ENCODE data around the gene PHLDB2.

Gene PHLDB2

GRCh38 chr3:111874177-111874820 lies 15.2 kb downstream of the PHLDB2 start:
- in situ Hi-C loops (cut with HindIII; ENCODE audit: low sequenced_read_pairs) = no loop called here

DNA sequence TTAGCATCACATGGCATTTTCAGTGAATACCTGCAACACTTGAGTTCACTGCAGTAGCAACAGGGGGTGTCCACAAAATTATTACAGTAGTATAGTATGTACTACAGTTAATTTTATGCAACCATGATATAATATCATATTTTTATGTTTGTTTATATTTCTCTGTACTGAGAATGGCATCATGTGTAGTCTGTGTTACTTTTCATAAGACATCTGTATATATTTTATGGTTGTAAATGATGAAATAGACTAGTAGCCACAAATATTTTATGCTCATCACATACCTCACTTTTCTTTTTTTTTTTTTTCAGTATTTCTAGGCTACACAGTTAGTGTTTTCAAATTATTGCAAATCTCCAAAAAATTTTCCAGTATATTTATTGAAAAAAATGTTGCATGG lies 22.4 kb downstream of the PHLDB2 start:
- in situ Hi-C loops (cut with HindIII; ENCODE audit: low sequenced_read_pairs) = no loop called here

DNA sequence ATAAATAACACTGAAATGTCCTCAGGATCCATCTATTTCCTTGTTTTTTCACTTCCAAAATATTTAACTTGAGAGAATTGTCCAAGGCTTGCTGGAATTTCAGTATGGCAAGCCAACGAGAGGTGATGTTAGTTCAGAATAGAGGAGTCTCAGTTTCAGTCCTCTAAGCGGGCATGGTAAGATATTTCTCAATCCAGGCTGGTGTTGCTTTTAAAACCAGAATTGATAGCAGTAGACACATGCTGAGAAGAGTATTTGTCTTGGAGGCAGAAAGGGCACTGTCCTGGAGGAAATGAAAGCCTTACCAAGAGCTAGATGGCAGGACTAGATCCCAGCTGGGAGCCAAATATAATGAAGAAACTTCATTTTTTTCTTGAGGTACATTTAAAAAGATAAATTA lies 23.1 kb downstream of the PHLDB2 start:
- in situ Hi-C loops (cut with HindIII; ENCODE audit: low sequenced_read_pairs) = no loop called here

GRCh38 chr3:111882799-111883198 lies 23.7 kb downstream of the PHLDB2 start:
- in situ Hi-C loops (cut with HindIII; ENCODE audit: low sequenced_read_pairs) = no loop called here

DNA sequence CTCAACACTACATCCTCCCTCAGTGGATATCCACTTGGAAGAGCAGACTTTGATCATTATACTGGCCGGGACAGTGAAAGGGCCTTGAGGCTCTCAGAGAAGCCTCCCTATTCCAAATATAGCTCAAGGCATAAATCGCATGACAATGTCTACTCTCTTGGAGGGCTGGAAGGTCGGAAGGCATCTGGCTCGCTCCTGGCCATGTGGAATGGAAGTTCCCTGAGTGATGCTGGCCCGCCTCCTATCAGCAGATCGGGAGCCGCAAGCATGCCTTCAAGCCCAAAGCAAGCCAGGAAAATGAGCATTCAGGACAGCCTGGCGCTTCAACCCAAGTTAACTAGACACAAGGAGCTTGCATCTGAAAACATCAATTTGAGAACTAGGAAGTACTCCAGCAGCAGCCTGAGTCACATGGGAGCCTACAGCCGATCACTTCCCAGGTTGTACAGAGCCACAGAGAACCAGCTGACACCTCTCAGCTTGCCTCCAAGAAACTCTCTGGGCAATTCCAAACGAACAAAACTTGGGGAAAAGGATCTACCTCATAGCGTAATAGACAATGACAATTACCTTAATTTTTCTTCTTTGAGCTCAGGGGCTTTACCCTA lies 25.4 kb downstream of the PHLDB2 start:
- in situ Hi-C loops (cut with HindIII; ENCODE audit: low sequenced_read_pairs) = no loop called here

DNA sequence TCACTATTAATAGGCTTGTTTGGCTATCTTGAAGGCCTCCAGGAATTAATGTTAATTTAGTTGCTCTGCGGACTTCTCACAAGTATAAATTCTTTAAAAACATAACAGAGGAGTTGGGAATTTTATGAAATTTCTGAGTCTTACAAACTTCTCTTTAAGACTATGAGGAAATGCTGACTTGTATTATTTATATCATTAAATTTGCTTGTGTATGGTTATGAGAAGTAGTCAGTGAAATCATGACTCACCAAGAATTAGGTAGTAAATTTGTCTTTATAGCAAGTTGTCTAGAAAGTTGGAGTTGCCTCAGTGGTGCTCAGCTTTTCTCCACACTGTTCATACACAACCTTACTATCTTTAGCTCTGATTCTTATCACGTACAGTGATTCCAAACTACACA lies 26.5 kb downstream of the PHLDB2 start:
- in situ Hi-C loops (cut with HindIII; ENCODE audit: low sequenced_read_pairs) = no loop called here

DNA sequence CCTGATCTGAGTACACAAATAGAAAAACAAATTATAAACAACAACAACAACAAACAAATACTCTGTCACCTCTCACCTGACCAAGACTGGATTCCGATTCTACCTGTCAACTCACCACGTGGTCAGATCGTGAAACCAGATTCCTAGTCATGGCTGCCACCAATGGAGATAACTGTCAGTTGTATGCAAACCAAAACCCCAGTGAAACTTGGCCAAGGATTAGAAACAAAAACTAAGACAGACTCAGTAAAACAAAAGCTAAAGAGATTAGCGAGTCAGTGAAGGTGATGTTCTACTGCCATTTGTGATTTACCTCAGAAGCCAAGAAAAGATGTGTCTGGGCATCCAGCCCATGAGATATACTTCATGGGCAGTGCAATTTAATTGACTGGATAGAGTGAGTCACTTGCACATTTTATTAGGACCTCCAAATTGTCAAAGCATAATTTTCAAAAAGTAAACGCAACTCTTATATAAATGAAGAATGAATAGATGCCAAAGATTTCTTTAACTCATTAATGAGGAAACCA lies 31.1 kb downstream of the PHLDB2 start:
- in situ Hi-C loops (cut with HindIII; ENCODE audit: low sequenced_read_pairs) = no loop called here

DNA sequence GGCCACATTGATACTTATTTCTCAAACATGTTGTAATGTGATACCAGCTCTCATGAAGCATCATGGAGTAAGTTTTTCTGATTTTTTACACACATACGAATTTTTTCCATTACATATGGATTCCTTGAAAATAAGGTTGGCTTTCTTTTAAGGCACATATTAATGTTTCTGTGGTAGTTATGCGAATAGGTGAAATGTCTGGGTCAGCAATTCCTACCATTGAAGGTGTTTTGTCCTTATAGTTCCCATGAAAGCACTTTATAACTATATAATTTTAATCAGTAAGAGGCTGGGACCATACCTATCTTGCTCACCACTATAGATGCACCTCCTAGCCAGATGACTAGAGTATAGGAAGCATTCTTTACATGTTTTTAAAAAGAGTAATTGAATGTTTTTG lies 33.0 kb downstream of the PHLDB2 start:
- in situ Hi-C loops (cut with HindIII; ENCODE audit: low sequenced_read_pairs) = no loop called here

- in situ Hi-C loops (cut with HindIII; ENCODE audit: low sequenced_read_pairs) = no loop called here
Observed at GRCh38 chr3:111895071-111895470, 36.0 kb downstream of the PHLDB2 start.

DNA sequence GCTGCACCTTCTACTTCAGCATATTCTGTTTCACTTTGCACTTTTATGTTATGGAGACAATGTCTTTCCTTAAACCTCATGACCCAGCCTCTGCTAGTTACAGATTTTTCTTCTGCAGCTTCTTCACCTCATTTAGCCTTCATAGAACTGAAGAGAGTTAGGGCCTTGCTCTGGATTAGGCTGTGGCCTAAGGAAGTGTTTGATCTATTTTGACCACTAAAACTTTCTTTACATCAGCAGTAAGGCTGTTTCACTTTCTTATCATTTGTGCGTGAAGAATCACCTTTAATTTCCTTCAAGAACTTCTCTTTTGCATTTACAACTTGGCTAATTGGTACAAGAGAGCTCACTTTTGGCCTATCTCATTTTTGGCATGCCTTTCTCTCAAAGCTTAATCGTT lies 40.9 kb downstream of the PHLDB2 start:
- in situ Hi-C loops (cut with HindIII; ENCODE audit: low sequenced_read_pairs) = no loop called here

- in situ Hi-C loops (cut with HindIII; ENCODE audit: low sequenced_read_pairs) = no loop called here
Observed at GRCh38 chr3:111901637-111902036, 42.6 kb downstream of the PHLDB2 start.

DNA sequence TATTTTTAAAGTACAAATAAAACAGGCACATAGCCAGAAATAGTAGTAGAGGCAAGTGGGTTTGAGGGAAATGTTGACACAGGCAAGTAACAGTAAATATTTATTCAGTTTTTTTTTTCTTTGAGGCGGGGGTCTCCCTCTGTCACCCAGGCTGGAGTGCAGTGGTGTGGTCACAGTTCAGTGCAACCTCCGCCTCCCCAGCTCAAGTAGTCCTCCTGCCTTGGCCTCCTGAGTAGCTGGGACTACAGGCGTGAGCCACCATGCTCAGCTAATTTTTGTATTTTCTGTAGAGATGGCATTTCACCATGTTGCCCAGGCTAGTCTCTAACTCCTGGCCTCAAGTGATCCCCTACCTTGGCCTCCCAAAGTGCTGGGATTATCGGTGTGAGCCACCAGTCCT lies 43.5 kb downstream of the PHLDB2 start:
- in situ Hi-C loops (cut with HindIII; ENCODE audit: low sequenced_read_pairs) = no loop called here

- in situ Hi-C loops (cut with HindIII; ENCODE audit: low sequenced_read_pairs) = no loop called here
Observed at GRCh38 chr3:111903067-111903511, 44.0 kb downstream of the PHLDB2 start.

DNA sequence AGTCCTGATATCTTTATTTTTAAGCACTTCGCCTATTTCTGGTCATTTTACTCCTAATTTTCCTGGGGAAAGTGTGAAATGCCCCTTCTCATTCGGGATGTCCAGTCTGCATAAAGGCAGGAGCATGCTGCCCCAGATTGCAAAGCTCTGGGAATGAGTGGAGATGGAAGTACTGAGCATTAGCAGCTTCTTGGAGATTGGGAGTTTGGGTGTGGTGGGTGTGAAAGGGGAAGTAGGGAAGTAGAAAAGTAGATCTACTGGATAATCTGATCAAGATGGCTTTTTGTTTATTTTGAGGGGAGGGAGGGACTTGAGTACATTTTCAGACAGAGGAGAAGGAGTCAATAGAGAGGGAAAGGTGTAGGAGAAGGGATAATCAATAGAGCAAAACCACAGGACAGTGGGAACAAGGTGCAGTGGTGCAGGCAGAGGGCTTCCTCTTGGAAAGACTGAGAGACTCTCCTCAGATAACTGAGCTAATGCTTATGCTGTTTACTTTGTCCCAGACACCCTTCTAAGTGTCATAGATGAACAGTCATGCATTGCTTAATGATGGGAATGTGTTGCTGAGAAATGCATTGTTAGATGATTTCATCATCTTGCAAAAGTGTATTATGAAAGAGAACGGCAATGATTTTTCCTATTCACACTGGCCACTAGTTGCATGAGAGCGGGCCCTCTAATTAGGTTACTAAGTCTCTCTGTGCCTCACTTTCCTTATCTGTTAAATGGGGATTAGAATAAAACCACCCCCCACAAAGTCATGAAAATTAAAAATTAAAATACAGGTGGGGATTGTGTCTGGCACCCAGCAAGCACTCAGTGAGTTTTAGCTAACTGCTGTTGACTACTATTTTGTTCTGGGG lies 45.5 kb downstream of the PHLDB2 start:
- in situ Hi-C loops (cut with HindIII; ENCODE audit: low sequenced_read_pairs) = no loop called here

DNA sequence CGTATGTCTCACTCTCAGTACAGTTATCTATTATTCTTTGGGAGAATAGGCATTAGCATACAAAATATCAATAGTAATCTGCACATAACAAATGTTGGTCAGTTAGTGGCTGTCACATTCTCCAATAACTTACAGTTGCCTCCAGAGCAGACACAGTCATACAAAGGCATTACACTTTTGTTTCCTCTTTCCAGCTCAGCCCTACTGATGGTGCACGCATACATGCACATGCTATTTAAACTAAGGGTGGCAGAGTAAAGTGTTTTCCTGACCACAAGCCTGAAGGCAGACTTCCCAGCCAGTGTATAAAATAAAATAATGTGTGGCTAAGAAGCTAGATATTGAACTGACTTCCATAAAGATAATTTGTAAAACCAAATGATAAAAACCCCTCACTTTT lies 47.6 kb downstream of the PHLDB2 start:
- in situ Hi-C loops (cut with HindIII; ENCODE audit: low sequenced_read_pairs) = no loop called here

DNA sequence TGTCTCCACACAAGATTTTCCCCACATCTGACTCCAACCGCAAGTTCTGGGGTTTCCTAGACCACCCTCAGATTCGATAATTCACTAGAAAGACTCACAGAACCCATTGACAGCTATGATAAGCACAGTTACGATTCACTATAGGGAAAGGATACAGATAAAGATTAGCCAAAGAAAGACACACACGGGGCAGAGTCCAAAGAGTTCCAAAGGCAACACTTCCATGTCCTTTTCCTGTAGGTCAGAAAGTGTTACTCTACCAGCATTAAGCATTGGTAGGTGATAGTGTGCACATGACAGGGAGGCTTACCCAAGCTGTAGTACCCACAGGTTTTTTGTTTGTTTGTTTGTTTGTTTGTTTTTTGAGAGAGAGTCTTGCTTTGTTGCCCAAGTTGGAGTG lies 48.1 kb downstream of the PHLDB2 start:
- in situ Hi-C loops (cut with HindIII; ENCODE audit: low sequenced_read_pairs) = no loop called here

DNA sequence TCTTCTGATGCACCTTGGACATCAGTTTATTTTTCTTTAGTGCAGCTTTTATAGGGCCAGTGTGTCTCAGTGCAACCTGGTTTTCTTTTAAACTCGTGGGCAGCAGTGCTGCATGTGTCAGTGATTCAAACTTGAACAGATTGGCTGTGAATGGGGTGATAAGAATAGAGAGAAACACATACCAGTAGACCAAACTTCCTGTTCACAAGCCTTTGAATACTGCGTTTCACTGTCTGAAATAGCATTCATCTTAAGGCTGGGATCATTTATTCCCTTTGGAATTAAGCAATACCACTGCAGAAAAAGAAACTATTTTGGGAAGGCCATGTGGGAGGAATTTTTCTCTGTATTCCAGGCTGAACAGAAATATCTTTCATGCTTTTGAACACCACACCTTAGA lies 51.7 kb downstream of the PHLDB2 start:
- in situ Hi-C loops (cut with HindIII; ENCODE audit: low sequenced_read_pairs) = no loop called here

DNA sequence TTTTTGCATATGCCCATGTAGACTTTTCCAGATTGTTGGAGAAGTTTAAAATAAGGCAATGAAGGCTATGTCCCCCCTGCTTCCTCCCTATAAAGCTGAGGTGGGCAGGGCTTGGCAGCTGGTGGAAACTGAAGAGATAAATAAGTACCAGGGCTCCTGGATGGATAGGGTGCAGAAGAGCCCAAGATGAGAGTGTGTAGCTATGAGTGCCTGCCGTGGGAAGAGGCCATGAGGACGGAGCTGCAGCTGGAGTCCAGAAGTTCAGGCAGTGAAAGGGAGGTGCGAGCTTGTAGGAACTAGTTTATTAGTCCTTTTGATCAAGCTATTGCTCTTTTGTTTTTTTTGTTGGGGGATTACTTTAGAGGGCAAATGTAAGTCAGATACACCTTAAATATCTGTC lies 52.4 kb downstream of the PHLDB2 start:
- in situ Hi-C loops (cut with HindIII; ENCODE audit: low sequenced_read_pairs) = no loop called here

GRCh38 chr3:111913163-111913763 lies 54.2 kb downstream of the PHLDB2 start:
- in situ Hi-C loops (cut with HindIII; ENCODE audit: low sequenced_read_pairs) = no loop called here

- in situ Hi-C loops (cut with HindIII; ENCODE audit: low sequenced_read_pairs) = no loop called here
Observed at GRCh38 chr3:111915905-111916304, 56.8 kb downstream of the PHLDB2 start.

- in situ Hi-C loops (cut with HindIII; ENCODE audit: low sequenced_read_pairs) = no loop called here
Observed at GRCh38 chr3:111917300-111917699, 58.2 kb downstream of the PHLDB2 start.
